HepG2 (cell line): ENCODE measurements around the gene METTL1. TPM values are rescaled to one million over a fixed set of nuclear protein-coding genes. Genes with fewer than 3 reads are reported as not detected.

Source experiments
- ATAC-seq: fragments of 200-7000 bp; cut with Tn5 transposase; 3 replicates; pipeline ENCODE4 v1.9.1; 2020; ENCODE audit warnings: mild to moderate bottlenecking, moderate library complexity
- BruUV-seq: library from RNA; stranded (reverse); fragments of 400-500 nt; replicated peaks from 2 replicates; lab custom pipeline; 2021; lab: Mats Ljungman, UMichigan
- CTCF ChIA-PET: fragments of 300-600 bp; formaldehyde crosslinking; extraction: SDS; loops from one replicate; lab custom pipeline; 2021; ENCODE audit warnings: low total read pairs, inconsistent platforms, low intra/inter-chr PET ratio; lab: Yijun Ruan, JAX
- POLR2A ChIA-PET: fragments of 350-600 bp; sonication (Branson Sonifier 250); formaldehyde crosslinking; loops from one replicate; lab custom pipeline; 2020; ENCODE audit warnings: antibody characterized with exemption, inconsistent platforms; lab: Yijun Ruan, JAX
- DNase-seq: peaks from one replicate; pipeline ENCODE4 v3.0.0-alpha.2; 2015; ENCODE audit warnings: low spot score
- FAIRE-seq: peaks from 3 replicates; lab custom pipeline; 2011; peaks lifted over from hg19 to GRCh38; lab: Jason Lieb, UNC
- H2AFZ ChIP-seq: one replicate; pipeline ENCODE4 v1.6.1; 2011; ENCODE audit warnings: low read length, inconsistent platforms
- H3K27ac ChIP-seq: fragments of 300-600 bp; 3 replicates; pipeline ENCODE4 v1.8.0; 2011; ENCODE audit warnings: mixed run types, mild to moderate bottlenecking, mixed read lengths, low read length, inconsistent platforms; ENCODE audit not compliant: insufficient read depth; ENCODE audit errors: extremely low read length
- H3K27me3 ChIP-seq, 2 experiments: fragments of 200-600 bp in 1 of 2; 2 replicates in 1 of 2; 3 replicates in 1 of 2; pipeline versions ENCODE4 v1.6.0 to v1.8.0; 2011; ENCODE audit warnings: low read length in 2 of 2, mild to moderate bottlenecking in 2 of 2, moderate library complexity in 2 of 2, inconsistent platforms in 1 of 2; ENCODE audit not compliant: insufficient read depth in 2 of 2, control insufficient read depth in 1 of 2
- H3K36me3 ChIP-seq, 2 experiments: fragments of 200-600 bp in 1 of 2; replicated peaks in 1 of 2; 2 replicates in 1 of 2; 3 replicates in 1 of 2; pipeline versions ENCODE4 v1.5.1 to v1.8.0; 2011; ENCODE audit warnings: low read length in 2 of 2, inconsistent platforms in 1 of 2; ENCODE audit not compliant: insufficient read depth in 2 of 2, control insufficient read depth in 1 of 2
- H3K4me1 ChIP-seq: 2 replicates; pipeline ENCODE4 v1.5.1; 2012; ENCODE audit warnings: low read length, inconsistent platforms; ENCODE audit not compliant: insufficient read depth
- H3K4me2 ChIP-seq: 2 replicates; pipeline ENCODE4 v1.6.0; 2011; ENCODE audit warnings: low read depth, low read length, inconsistent platforms
- H3K4me3 ChIP-seq, 3 experiments: fragments of 200-600 bp in 1 of 3; sonication (generic), shearing (Covaris generic) in 1 of 3; replicated peaks in 1 of 3; 2 replicates each; pipeline ENCODE4 v1.5.1; 2011 to 2016; ENCODE audit warnings: low read length in 3 of 3, inconsistent platforms in 2 of 3, low read depth in 2 of 3, mild to moderate bottlenecking in 2 of 3, control low read depth in 1 of 3, mixed read lengths in 1 of 3; ENCODE audit not compliant: insufficient read depth in 1 of 3
- H3K79me2 ChIP-seq: one replicate; pipeline ENCODE4 v1.6.1; 2011; ENCODE audit warnings: low read length, inconsistent platforms; ENCODE audit not compliant: insufficient read depth
- H3K9ac ChIP-seq: 2 replicates; pipeline ENCODE4 v1.6.0; 2011; ENCODE audit warnings: mild to moderate bottlenecking, low read depth, low read length, inconsistent platforms; ENCODE audit not compliant: insufficient read depth
- H3K9me3 ChIP-seq: 2 replicates; pipeline ENCODE4 v1.5.1; 2012; ENCODE audit warnings: mild to moderate bottlenecking, low read length
- H4K20me1 ChIP-seq: 2 replicates; pipeline ENCODE4 v1.6.0; 2011; ENCODE audit warnings: inconsistent platforms, mild to moderate bottlenecking, low read length, moderate library complexity; ENCODE audit not compliant: insufficient read depth
- ARID2 ChIP-seq: sonication (generic); formaldehyde crosslinking; IDR thresholded peaks from 2 replicates; pipeline ENCODE4 v1.8.1; 2022; ENCODE audit warnings: mild to moderate bottlenecking, missing genetic modification reagents, borderline replicate concordance
- ARNT2 ChIP-seq: sonication (generic); formaldehyde crosslinking; IDR thresholded peaks from 2 replicates; pipeline ENCODE4 v1.8.0; 2022; ENCODE audit warnings: mild to moderate bottlenecking, low read depth, missing genetic modification reagents, moderate library complexity
- BHLHE40 ChIP-seq: IDR thresholded peaks from 2 replicates; pipeline ENCODE4 v1.6.1; 2011; ENCODE audit warnings: low read length, improper control_type of control experiment
- EEA1 ChIP-seq: sonication (generic); formaldehyde crosslinking; IDR thresholded peaks from 2 replicates; pipeline ENCODE4 v1.5.1; 2020; ENCODE audit warnings: mild to moderate bottlenecking, missing genetic modification reagents, borderline replicate concordance
- GABPA ChIP-seq, 2 experiments: IDR thresholded peaks; 2 replicates each; pipeline ENCODE4 v1.6.1; 2011 to 2016; ENCODE audit warnings: low read depth in 2 of 2, low read length in 1 of 2, missing biosample characterization in 1 of 2, missing genetic modification characterization in 1 of 2
- GTF2F1 ChIP-seq: fragments of 150-350 bp; IDR thresholded peaks from 2 replicates; pipeline ENCODE4 v1.6.1; 2014; ENCODE audit warnings: low read length
- JDP2 ChIP-seq: sonication (generic); formaldehyde crosslinking; IDR thresholded peaks from 2 replicates; pipeline ENCODE4 v1.8.1; 2022; ENCODE audit warnings: missing genetic modification reagents, borderline replicate concordance
- PHF8 ChIP-seq: sonication (generic); formaldehyde crosslinking; IDR thresholded peaks from 2 replicates; pipeline ENCODE4 v1.5.0; 2020; ENCODE audit warnings: missing genetic modification reagents
- RELA ChIP-seq: sonication (generic); formaldehyde crosslinking; IDR thresholded peaks from 2 replicates; pipeline ENCODE4 v1.4.0; 2020; ENCODE audit warnings: missing genetic modification reagents
- SETDB1 ChIP-seq: sonication (generic); formaldehyde crosslinking; IDR thresholded peaks from 2 replicates; pipeline ENCODE4 v1.5.1; 2020; ENCODE audit warnings: missing genetic modification reagents, mild to moderate bottlenecking, borderline replicate concordance
- ZNF326 ChIP-seq: sonication (generic); formaldehyde crosslinking; IDR thresholded peaks from 2 replicates; pipeline ENCODE4 v1.4.0; 2020; ENCODE audit warnings: missing genetic modification reagents, borderline replicate concordance
- ZNF441 ChIP-seq: sonication (generic); formaldehyde crosslinking; IDR thresholded peaks from 2 replicates; pipeline ENCODE4 v1.7.0; 2021; ENCODE audit warnings: missing genetic modification reagents, borderline replicate concordance
- ZNF496 ChIP-seq: sonication (generic); formaldehyde crosslinking; IDR thresholded peaks from 2 replicates; pipeline ENCODE4 v1.8.1; 2023; ENCODE audit warnings: mild to moderate bottlenecking, moderate library complexity, missing genetic modification reagents; ENCODE audit not compliant: insufficient replicate concordance
- whole genome bisulfite sequencing: methylation state at CpG from one replicate; pipeline ENCODE4 v1.1.6; 2017; ENCODE audit warnings: low lambda C conversion rate; 5-methylcytosine and 5-hydroxymethylcytosine counted together
- in situ Hi-C: cut with HindIII; loops from 2 replicates; pipeline ENCODE4 v1.10.0; 2017; ENCODE audit warnings: low pct_unique_long_range_greater_than_20kb; ENCODE audit not compliant: extremely low pct_ligation_motif_present
- intact Hi-C: fragments of 100-400 bp; cut with micrococcal nuclease; formaldehyde crosslinking; loops from one replicate; pipeline ENCODE4 v1.10.0; 2022; ENCODE audit not compliant: unreplicated experiment
- polyA plus RNA-seq, 8 experiments: library from polyadenylated mRNA; depleted of rRNA in 3 of 8; stranded (reverse) in 7 of 8; unstranded in 1 of 8; fragments of >200 nt; fragmentation: Illumina TruSeq in 4 of 8; extraction: Trizol in 4 of 8; gene quantifications; 2 replicates each; pipeline versions ENCODE4 v1.2.1 to v1.2.3, GENCODE V29; 2011 to 2016; ENCODE audit warnings: low read depth in 4 of 8, missing spikeins in 1 of 8, mixed read lengths in 1 of 8; ENCODE audit not compliant: insufficient read depth in 1 of 8
- total RNA-seq, 5 experiments: library from RNA; depleted of rRNA; stranded (reverse); fragments of >200 nt; fragmentation: Illumina TruSeq; extraction: Trizol; gene quantifications; 2 replicates each; pipeline ENCODE4 v1.2.3, GENCODE V29; 2016; ENCODE audit warnings: low read depth in 1 of 5
- TF ChIP-seq, protein P1 (sequence below): sonication (generic); formaldehyde crosslinking; IDR thresholded peaks from 2 replicates; pipeline ENCODE4 v1.5.0; 2020; ENCODE audit warnings: missing genetic modification reagents

METTL1 gene
- total and polyA plus RNA-seq, 2 of the 13 experiments (the other 11 are each of a cell fraction or from before 2014, with no cell fraction given): 34.7 to 36.9 TPM

DNA sequence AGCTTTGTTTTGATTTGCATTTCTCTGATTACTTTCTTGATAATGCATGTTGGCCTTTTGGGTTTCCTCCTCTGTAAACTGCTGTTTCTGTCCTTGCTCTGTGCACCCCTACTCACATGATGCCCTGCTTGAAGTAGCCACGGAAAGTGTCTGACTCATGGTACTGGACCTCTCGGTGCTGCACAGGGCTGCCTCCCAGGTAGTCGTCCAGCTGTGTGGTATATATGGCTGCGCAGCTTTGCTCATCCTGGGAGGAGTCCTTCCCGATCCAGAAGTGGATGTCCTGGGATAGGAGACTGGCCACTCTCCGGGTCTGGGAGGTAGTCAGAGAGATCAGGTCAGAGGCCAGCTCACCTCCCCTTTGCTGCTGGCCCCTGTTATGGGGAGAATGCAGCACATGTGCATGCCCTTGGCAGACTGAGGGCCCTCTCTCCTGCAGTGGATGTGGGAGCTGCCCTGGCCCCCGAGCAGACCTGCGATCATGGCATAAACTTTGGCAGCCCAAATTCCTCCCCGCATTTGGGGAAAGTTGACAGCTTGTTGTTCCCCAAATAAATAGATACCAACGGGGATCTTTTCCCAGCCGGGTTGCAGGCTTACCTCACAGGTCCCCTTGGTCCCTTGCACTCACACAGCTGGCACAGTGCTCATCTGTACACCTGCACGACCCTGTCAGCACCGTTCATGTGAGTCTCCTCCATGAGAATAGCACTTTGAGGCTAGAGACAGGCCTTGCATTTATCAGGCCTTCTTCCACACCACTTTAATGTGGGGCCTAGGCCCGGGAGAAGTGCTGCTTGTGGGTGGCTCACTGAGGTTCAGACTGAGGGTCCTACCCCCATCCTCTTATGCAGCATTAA lies 41.4 kb upstream of the METTL1 start:
- FAIRE-seq (no peak), ATAC-seq (peak; percentile 4), DNase-seq (no peak)
- Histone ChIP-seq H3K4me3 (no peak overlapping the region), H3K9me3 (no peaks in the 10 kb centered on the region), H3K27me3 (no peaks in the 10 kb centered on the region), H2AFZ (no peak overlapping the region), H3K9ac (no peak overlapping the region), H3K27ac (peak overlapping the region; percentile 65), H3K36me3 (no peaks in the 10 kb centered on the region), H4K20me1 (no peaks in the 10 kb centered on the region), H3K4me1 (peaks cover 63% of the 10 kb centered on the region), H3K4me2 (no peak overlapping the region), H3K79me2 (no peaks in the 10 kb centered on the region)
- POLR2A ChIA-PET: interaction anchor here (1.0 to 1.9 kb wide), 3 partner anchors 30 to 41 kb away, joined by 3 to 6 read pairs (median 3); partner anchors contain the start of genes CTDSP2, EEF1AKMT3, METTL1 and TSFM
- intact Hi-C loops: no loop called here
- in situ Hi-C loops: no loop called here
- CTCF ChIA-PET: interaction anchor here (0.7 kb wide), 1 partner anchor 92 kb away, joined by 4 read pairs; no protein-coding TSS in a partner anchor
- WGBS: 83% methylated on average over 9 of the region's 14 CpGs
- BruUV-seq: no TSS peak
- TF ChIP-seq EEA1 (CRISPR knock-in tag) (0 out of 2 replicates have a peak, but pooled peaks have one; percentile 7), ZNF496 (no peak)

DNA sequence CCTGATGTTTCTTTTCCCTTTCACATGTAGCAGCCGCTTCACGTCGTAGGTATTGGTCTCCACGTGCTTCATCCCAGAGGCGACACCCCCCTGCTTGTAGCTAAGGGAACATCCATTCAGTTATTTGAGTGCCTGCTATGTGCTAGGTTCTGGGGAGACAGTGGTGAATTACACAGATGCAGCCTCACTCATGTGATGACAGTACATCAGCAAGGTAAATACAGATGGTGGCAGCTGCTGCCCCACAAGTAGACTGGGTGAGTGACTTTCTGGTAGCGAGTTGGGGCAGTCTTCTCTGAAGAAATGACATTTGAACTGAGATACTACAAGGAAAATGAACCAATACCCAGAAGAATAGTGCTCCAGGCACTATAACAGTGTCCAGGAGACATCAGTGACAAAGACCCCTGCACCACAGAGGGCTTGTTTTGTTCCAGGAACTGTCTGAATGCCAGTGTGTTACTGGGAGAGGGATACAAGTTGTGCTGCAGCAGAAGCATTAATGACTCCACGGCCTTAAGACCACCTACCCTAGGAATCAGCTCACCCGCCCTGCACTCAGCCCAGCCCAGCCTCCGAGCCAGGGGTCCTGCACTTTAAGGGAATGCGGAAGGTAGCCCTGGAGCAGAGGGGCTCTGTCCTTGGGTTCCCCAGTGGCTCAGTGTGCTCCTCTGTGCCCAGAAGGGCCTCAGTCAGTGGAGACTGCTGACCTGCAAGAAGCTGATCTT lies 39.3 kb upstream of the METTL1 start:
- intact Hi-C loops (no loop called here), in situ Hi-C loops (no loop called here)
- no peak overlapping the region for H3K4me2 ChIP-seq
- H2AFZ ChIP-seq: no peak overlapping the region
- H3K9ac ChIP-seq: no peak overlapping the region
- no peak for FAIRE-seq
- WGBS: 95% methylated on average over 7 of the region's 10 CpGs
- no peak for ATAC-seq
- no TSS peak for BruUV-seq
- H3K9me3 ChIP-seq: no peaks in the 10 kb centered on the region
- POLR2A ChIA-PET: no interaction called here
- CTCF ChIA-PET: no interaction called here
- DNase-seq: no peak
- peaks cover 0 to 3% of the 10 kb centered on the region in 2 experiments; a peak in 2 of 5 replicates for H3K36me3 ChIP-seq
- no peak overlapping the region for H3K27ac ChIP-seq
- H3K4me3 ChIP-seq: no peak overlapping the region
- H3K79me2 ChIP-seq: no peaks in the 10 kb centered on the region
- H3K27me3 ChIP-seq: no peaks in the 10 kb centered on the region
- peaks cover 42% of the 10 kb centered on the region for H3K4me1 ChIP-seq
- no peaks in the 10 kb centered on the region for H4K20me1 ChIP-seq
- TF ChIP-seq ARID2 (CRISPR knock-in tag): no peak
- no peak for TF ChIP-seq SETDB1 (CRISPR knock-in tag)
- TF ChIP-seq ARNT2 (CRISPR knock-in tag): no peak
- no peak for TF ChIP-seq BHLHE40
- TF ChIP-seq GABPA (IDR thresholded peaks at IDR 0.05; ENCODE audit: low read depth, low read length): no peak
- no peak for TF ChIP-seq GABPA (CRISPR knock-in tag; IDR thresholded peaks at IDR 0.05; ENCODE audit: low read depth)
- TF ChIP-seq, protein P1, sequence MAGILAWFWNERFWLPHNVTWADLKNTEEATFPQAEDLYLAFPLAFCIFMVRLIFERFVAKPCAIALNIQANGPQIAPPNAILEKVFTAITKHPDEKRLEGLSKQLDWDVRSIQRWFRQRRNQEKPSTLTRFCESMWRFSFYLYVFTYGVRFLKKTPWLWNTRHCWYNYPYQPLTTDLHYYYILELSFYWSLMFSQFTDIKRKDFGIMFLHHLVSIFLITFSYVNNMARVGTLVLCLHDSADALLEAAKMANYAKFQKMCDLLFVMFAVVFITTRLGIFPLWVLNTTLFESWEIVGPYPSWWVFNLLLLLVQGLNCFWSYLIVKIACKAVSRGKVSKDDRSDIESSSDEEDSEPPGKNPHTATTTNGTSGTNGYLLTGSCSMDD (CRISPR knock-in tag): no peak
- TF ChIP-seq JDP2 (CRISPR knock-in tag): no peak
- no peak for TF ChIP-seq RELA (CRISPR knock-in tag)
- TF ChIP-seq GTF2F1: no peak
- TF ChIP-seq PHF8 (CRISPR knock-in tag): no peak
- TF ChIP-seq ZNF326: no peak
- TF ChIP-seq ZNF441: no peak
